ENCODE measurements around the gene STARD3. TPM values are rescaled to one million over a fixed set of nuclear protein-coding genes. Genes with fewer than 3 reads are reported as not detected.

STARD3 gene
- total and polyA plus RNA-seq, 9 of the 15 experiments (the other 6 are each of a cell fraction or from before 2014, with no cell fraction given): 0.63 to 87.0 (median 46.0) TPM

GRCh38 chr17:39650121-39650579, 13.2 kb downstream of the STARD3 start:
- in situ Hi-C loops (cut with MboI) (no loop called here), intact Hi-C loops (cut with micrococcal nuclease) (no loop called here)
- POLR2A ChIA-PET: interaction anchor here (0.7 to 2.5 kb wide), 7 partner anchors 10 to 353 kb away, joined by 3 to 11 read pairs (median 5); partner anchors contain the start of genes PNMT and STARD3
- H3K9ac ChIP-seq (ENCODE audit: insufficient read depth in 1 of 2, low read depth in 2 of 2, low read length in 2 of 2): peak overlapping the region; percentile 40 to 53; a peak in 3 of 4 replicates
- H3K79me2 ChIP-seq (ENCODE audit: control insufficient read depth, insufficient read depth, low read length): peaks cover 68% of the 10 kb centered on the region
- H3K27me3 ChIP-seq (ENCODE audit: control insufficient read depth in 2 of 2, insufficient read depth in 2 of 2, low read length in 2 of 2): no peaks in the 10 kb centered on the region
- peak overlapping the region; percentile 34 for H2AFZ ChIP-seq (ENCODE audit: low read depth, low read length)
- H4K20me1 ChIP-seq (replicated peaks; ENCODE audit: control insufficient read depth, insufficient read depth, low read length): 0 out of 2 replicates have a peak, but pooled peaks cover 4% of the 10 kb centered on the region
- peaks cover 59 to 67% of the 10 kb centered on the region in 2 experiments for H3K4me1 ChIP-seq (replicated peaks in 1 of 2; ENCODE audit: control insufficient read depth in 2 of 2, insufficient read depth in 2 of 2, low read length in 2 of 2)
- FAIRE-seq (peak; percentile 98), DNase-seq (ENCODE audit: extremely low read depth in 1 of 4, low spot score in 3 of 4) (peak; percentile 78 to 95 (median 83)), ATAC-seq (peak; percentile 88)
- no peak overlapping the region for H3K4me3 ChIP-seq
- no peaks in the 10 kb centered on the region for H3K9me1 ChIP-seq (ENCODE audit: control insufficient read depth, insufficient read depth, low read length)
- CTCF ChIA-PET (ENCODE audit: low intra/inter-chr PET ratio): no interaction called here
- peak overlapping the region; percentile 88 for H3K27ac ChIP-seq (ENCODE audit: extremely low read depth, low read depth, low read length)
- no TSS peak for BruUV-seq (replicated peaks)
- H3K4me2 ChIP-seq (ENCODE audit: insufficient read depth, low read length): peak overlapping the region; percentile 62
- H3K9me3 ChIP-seq (replicated peaks; ENCODE audit: control insufficient read depth, insufficient read depth, low read depth, low read length): no peaks in the 10 kb centered on the region
- peaks cover 21% of the 10 kb centered on the region for H3K36me3 ChIP-seq (ENCODE audit: control insufficient read depth, insufficient read depth, low read length)
- WGBS (ENCODE audit: insufficient coverage, low coverage, missing lambda C conversion rate): 3% methylated on average over 11 of the region's 11 CpGs
- TF ChIP-seq NKRF (IDR thresholded peaks at IDR 0.05; ENCODE audit: borderline replicate concordance) (peak; percentile 74; the same call in 1 of the 2 replicates), ATF4 (CRISPR knock-in tag; IDR thresholded peaks at IDR 0.05) (0 out of 2 replicates have a peak, but pooled peaks have one; percentile 26), ATF1 (CRISPR knock-in tag; IDR thresholded peaks at IDR 0.05) (no peak), ATF1 (tag; IDR thresholded peaks at IDR 0.05) (peak; percentile 84), ZBTB26 (CRISPR knock-in tag; IDR thresholded peaks at IDR 0.05) (0 out of 2 replicates have a peak, but pooled peaks have one; percentile 5), ZNF589 (CRISPR knock-in tag; IDR thresholded peaks at IDR 0.05; ENCODE audit: low read depth) (peak; percentile 63; the same call in 1 of the 2 replicates), NONO (IDR thresholded peaks at IDR 0.05; ENCODE audit: low read depth in 2 of 2, low read length in 1 of 2) (peak in 1 of 2 experiments; percentile 54; a peak in 1 of 4 replicates), KLF1 (tag; IDR thresholded peaks at IDR 0.05) (peak; percentile 64; the same call in 1 of the 2 replicates)
